K562 (cell line): Measurements from ENCODE around the gene ADAMTS7. TPM values are rescaled to one million over a fixed set of nuclear protein-coding genes. Genes with fewer than 3 reads are reported as not detected.
A peak's percentile ranks its signal among the peaks of the same experiment; 100 is the strongest.

Experiments used
- ATAC-seq: fragments of 200-7000 bp; cut with Tn5 transposase; 3 replicates; pipeline ENCODE4 v1.9.1; 2020; ENCODE audit warnings: moderate library complexity
- BruUV-seq: library from RNA; stranded (reverse); fragments of 400-500 nt; replicated peaks from 2 replicates; lab custom pipeline; 2021; lab: Mats Ljungman, UMichigan
- CTCF ChIA-PET: fragments of 300-600 bp; formaldehyde crosslinking; extraction: SDS; loops from one replicate; lab custom pipeline; 2021; ENCODE audit warnings: low intra/inter-chr PET ratio; lab: Yijun Ruan, JAX
- POLR2A ChIA-PET: fragments of 300-600, 350-650 bp; sonication (Branson Sonifier 250); formaldehyde crosslinking; extraction: SDS; loops from one replicate; lab custom pipeline; 2021; ENCODE audit warnings: antibody characterized with exemption, inconsistent platforms; lab: Yijun Ruan, JAX
- DNase-seq, 4 experiments: peaks; one replicate each; pipeline versions ENCODE4 v3.0.0 to v3.0.0-alpha.2; 2011 to 2018; ENCODE audit warnings: low spot score in 3 of 4, mixed read lengths in 3 of 4; ENCODE audit errors: extremely low read depth in 1 of 4
- FAIRE-seq: peaks from 2 replicates; lab custom pipeline; 2011; peaks lifted over from hg19 to GRCh38; lab: Jason Lieb, UNC
- H2AFZ ChIP-seq: 2 replicates; pipeline ENCODE4 v1.6.0; 2011; ENCODE audit warnings: low read depth, low read length, control low read depth, inconsistent platforms
- H3K27ac ChIP-seq: fragments of 200-600 bp; 3 replicates; pipeline ENCODE4 v1.8.0; 2011; ENCODE audit warnings: low read depth, mild to moderate bottlenecking, control low read depth, inconsistent platforms, low read length, moderate library complexity, mixed read lengths; ENCODE audit errors: extremely low read depth
- H3K27me3 ChIP-seq, 2 experiments: fragments of 300-600 bp in 1 of 2; 2 replicates in 1 of 2; 3 replicates in 1 of 2; pipeline versions ENCODE4 v1.6.0 to v1.8.0; 2011; ENCODE audit warnings: inconsistent platforms in 2 of 2, low read length in 2 of 2, mild to moderate bottlenecking in 1 of 2, mixed read lengths in 1 of 2, moderate library complexity in 1 of 2; ENCODE audit not compliant: control insufficient read depth in 2 of 2, insufficient read depth in 2 of 2
- H3K36me3 ChIP-seq: fragments of 300-600 bp; 3 replicates; pipeline ENCODE4 v1.8.0; 2011; ENCODE audit warnings: mild to moderate bottlenecking, low read length, inconsistent platforms; ENCODE audit not compliant: control insufficient read depth, insufficient read depth
- H3K4me1 ChIP-seq, 2 experiments: fragments of 200-600 bp in 1 of 2; replicated peaks in 1 of 2; 2 replicates in 1 of 2; 3 replicates in 1 of 2; pipeline versions ENCODE4 v1.5.1 to v1.8.0; 2011; ENCODE audit warnings: inconsistent platforms in 2 of 2, low read length in 2 of 2, mild to moderate bottlenecking in 1 of 2, mixed read lengths in 1 of 2, moderate library complexity in 1 of 2; ENCODE audit not compliant: control insufficient read depth in 2 of 2, insufficient read depth in 2 of 2
- H3K4me2 ChIP-seq: 2 replicates; pipeline ENCODE4 v1.6.1; 2011; ENCODE audit warnings: low read length, control low read depth, inconsistent platforms, mixed read lengths; ENCODE audit not compliant: insufficient read depth
- H3K4me3 ChIP-seq: fragments of 200-600 bp; sonication (generic), shearing (Covaris generic); 2 replicates; pipeline ENCODE4 v1.5.1; 2016; ENCODE audit warnings: control low read depth, inconsistent platforms
- H3K79me2 ChIP-seq: fragments of 200-600 bp; 3 replicates; pipeline ENCODE4 v1.8.0; 2011; ENCODE audit warnings: low read length, inconsistent platforms; ENCODE audit not compliant: control insufficient read depth, insufficient read depth
- H3K9ac ChIP-seq, 2 experiments: 2 replicates each; pipeline versions ENCODE4 v1.6.0 to v1.6.1; 2011; ENCODE audit warnings: low read depth in 2 of 2, low read length in 2 of 2, control low read depth in 1 of 2, inconsistent platforms in 1 of 2, mild to moderate bottlenecking in 1 of 2, mixed read lengths in 1 of 2; ENCODE audit not compliant: insufficient read depth in 1 of 2
- H3K9me1 ChIP-seq: one replicate; pipeline ENCODE4 v1.6.0; 2011; ENCODE audit warnings: inconsistent platforms, mild to moderate bottlenecking, low read length, moderate library complexity; ENCODE audit not compliant: control insufficient read depth, insufficient read depth
- H3K9me3 ChIP-seq: replicated peaks from 2 replicates; pipeline ENCODE4 v1.5.1; 2011; ENCODE audit warnings: low read depth, low read length, inconsistent platforms; ENCODE audit not compliant: control insufficient read depth, insufficient read depth
- H4K20me1 ChIP-seq: replicated peaks from 2 replicates; pipeline ENCODE4 v1.6.1; 2011; ENCODE audit warnings: low read length, inconsistent platforms, mixed read lengths; ENCODE audit not compliant: control insufficient read depth, insufficient read depth
- GTF2E2 ChIP-seq: fragments of 200-800 bp; sonication (Bioruptor generic); IDR thresholded peaks from 2 replicates; pipeline ENCODE4 v1.6.1; 2016; ENCODE audit warnings: missing genetic modification characterization, missing compliant biosample characterization
- IRF2 ChIP-seq: sonication (generic); formaldehyde crosslinking; IDR thresholded peaks from 2 replicates; pipeline ENCODE4 v1.8.1; 2022; ENCODE audit warnings: mild to moderate bottlenecking, missing genetic modification reagents
- MBD2 ChIP-seq: sonication (generic); IDR thresholded peaks from 2 replicates; pipeline ENCODE4 v1.6.1; 2016; ENCODE audit warnings: low read depth, borderline replicate concordance
- NCOA2 ChIP-seq, 2 experiments: fragments of 450-650 bp; IDR thresholded peaks; 2 replicates each; pipeline ENCODE4 v1.6.1; 2018; ENCODE audit warnings: mild to moderate bottlenecking in 2 of 2, moderate library complexity in 1 of 2; ENCODE audit not compliant: partially characterized antibody in 2 of 2
- NONO ChIP-seq, 2 experiments: fragments of 200-400 bp in 1 of 2; fragments of 450-650 bp in 1 of 2; formaldehyde crosslinking in 1 of 2; IDR thresholded peaks; 2 replicates each; pipeline ENCODE4 v1.6.1; 2017; ENCODE audit warnings: low read depth in 2 of 2, mild to moderate bottlenecking in 2 of 2, moderate library complexity in 2 of 2, low read length in 1 of 2
- ZKSCAN1 ChIP-seq: fragments of 150-350 bp; IDR thresholded peaks from 2 replicates; pipeline ENCODE4 v1.6.1; 2016; ENCODE audit warnings: low read depth, low read length
- ZNF263 ChIP-seq: sonication (generic); formaldehyde crosslinking; IDR thresholded peaks from 2 replicates; pipeline ENCODE4 v1.8.0; 2022; ENCODE audit warnings: mild to moderate bottlenecking, missing genetic modification reagents, borderline replicate concordance
- ZNF589 ChIP-seq: fragments of 200-800 bp; sonication (Bioruptor generic); IDR thresholded peaks from 2 replicates; pipeline ENCODE4 v1.6.1; 2016; ENCODE audit warnings: low read depth, missing genetic modification characterization, missing compliant biosample characterization
- WGBS: fragments of 100-300 bp; shearing (Covaris generic); methylation state at CpG from one replicate; pipeline ENCODE4 v1.1.6; 2016; ENCODE audit warnings: low coverage, mixed read lengths; ENCODE audit not compliant: insufficient coverage; ENCODE audit errors: missing lambda C conversion rate; 5-methylcytosine and 5-hydroxymethylcytosine counted together
- in situ Hi-C: fragments of 300-500 bp; cut with MboI; formaldehyde crosslinking; loops from 4 replicates; pipeline ENCODE4 v1.15.0; 2018; ENCODE audit warnings: inconsistent platforms, mixed read lengths
- intact Hi-C: fragments of 100-400 bp; cut with micrococcal nuclease; formaldehyde crosslinking; loops from 2 replicates; pipeline ENCODE4 v1.14.2; 2022
- polyA plus RNA-seq, 8 experiments: library from polyadenylated mRNA; depleted of rRNA in 4 of 8; stranded (reverse) in 5 of 8; unstranded in 3 of 8; fragments of >200 nt; fragmentation: Nextera tagmentation in 2 of 8; fragmentation: Illumina TruSeq in 1 of 8; extraction: Ambion mirVana in 2 of 8; extraction: Trizol in 1 of 8; gene quantifications; 2 replicates each; pipeline versions ENCODE4 v1.2.1 to v1.2.3, GENCODE V29; 2011 to 2014; ENCODE audit warnings: inconsistent platforms in 1 of 8, missing spikeins in 1 of 8
- total RNA-seq, 7 experiments: library from RNA; depleted of rRNA in 6 of 7; stranded (reverse); fragments of >200 nt in 6 of 7; fragmentation: Illumina TruSeq in 2 of 7; extraction: Trizol in 2 of 7; gene quantifications; 2 replicates each; pipeline versions ENCODE4 v1.2.1 to v1.2.3, GENCODE V29; 2011 to 2021; ENCODE audit warnings: low replicate concordance in 1 of 7
- TF ChIP-seq, protein P1 (sequence below): fragments of 450-650 bp; IDR thresholded peaks from 2 replicates; pipeline ENCODE4 v1.7.0; 2016; ENCODE audit warnings: borderline replicate concordance

The ADAMTS7 gene
- total and polyA plus RNA-seq, 9 of the 15 experiments (the other 6 are each of a cell fraction or from before 2014, with no cell fraction given) = 0.05 to 0.07 TPM; not detected in 7

DNA sequence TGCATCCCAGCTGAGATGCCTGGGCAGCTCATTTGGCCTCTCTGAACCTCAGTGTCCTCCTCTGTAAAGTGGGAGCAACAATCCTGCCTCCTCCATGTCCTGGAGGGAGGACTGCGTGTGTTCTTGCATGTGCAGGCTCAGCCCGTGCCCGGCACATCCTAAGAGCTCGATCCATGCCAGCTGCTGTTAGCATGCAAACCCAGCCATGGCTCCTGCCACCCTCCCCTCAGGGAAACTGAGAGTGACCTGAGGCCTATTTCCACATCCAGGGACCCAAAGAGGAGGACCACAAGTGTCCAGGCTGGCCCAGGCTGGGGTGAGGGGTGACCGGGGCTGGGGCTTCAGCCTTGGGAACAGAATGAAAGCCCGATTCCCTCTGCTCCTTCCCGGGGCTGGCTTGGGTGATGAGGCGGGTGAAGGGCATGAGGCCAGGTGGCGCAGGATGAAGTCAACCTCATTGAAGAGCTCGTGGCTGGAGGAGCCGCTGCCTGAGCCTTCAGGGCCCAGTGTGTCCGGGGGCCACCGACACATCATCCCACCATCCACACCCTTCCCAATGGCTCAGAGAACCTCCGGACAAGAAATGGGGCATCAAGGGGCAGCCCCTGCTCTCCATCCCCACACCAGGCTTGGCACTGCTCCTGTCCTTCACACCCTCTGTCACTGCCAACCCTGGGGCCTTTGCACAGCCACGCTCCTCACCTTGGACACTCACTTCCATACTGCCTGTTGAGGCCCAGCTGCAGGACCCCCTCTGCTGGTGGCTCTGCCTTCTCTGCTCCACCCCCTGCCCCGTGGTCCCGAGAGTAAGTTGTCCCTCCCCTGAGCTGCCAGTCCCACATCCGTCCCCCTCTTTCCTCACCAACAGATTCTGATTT, 42.5 kb downstream of the ADAMTS7 start:
- 1% methylated on average over 13 of the region's 18 CpGs for WGBS
- DNase-seq = no peak
- Histone ChIP-seq H4K20me1 (no peaks in the 10 kb centered on the region), H3K36me3 (no peaks in the 10 kb centered on the region), H2AFZ (no peak overlapping the region), H3K27ac (no peak overlapping the region), H3K27me3 (peaks cover 4 to 25% of the 10 kb centered on the region in 2 experiments; a peak in 2 of 5 replicates), H3K9me3 (no peaks in the 10 kb centered on the region), H3K79me2 (no peaks in the 10 kb centered on the region), H3K4me2 (no peak overlapping the region), H3K9me1 (no peaks in the 10 kb centered on the region), H3K4me3 (no peak overlapping the region), H3K4me1 (peaks cover 0 to 8% of the 10 kb centered on the region in 2 experiments; a peak in 1 of 5 replicates), H3K9ac (no peak overlapping the region)
- FAIRE-seq = no peak
- in situ Hi-C loops (no loop called here), intact Hi-C loops (no loop called here)
- BruUV-seq = no TSS peak
- CTCF ChIA-PET = no interaction called here
- TF ChIP-seq, protein P1, sequence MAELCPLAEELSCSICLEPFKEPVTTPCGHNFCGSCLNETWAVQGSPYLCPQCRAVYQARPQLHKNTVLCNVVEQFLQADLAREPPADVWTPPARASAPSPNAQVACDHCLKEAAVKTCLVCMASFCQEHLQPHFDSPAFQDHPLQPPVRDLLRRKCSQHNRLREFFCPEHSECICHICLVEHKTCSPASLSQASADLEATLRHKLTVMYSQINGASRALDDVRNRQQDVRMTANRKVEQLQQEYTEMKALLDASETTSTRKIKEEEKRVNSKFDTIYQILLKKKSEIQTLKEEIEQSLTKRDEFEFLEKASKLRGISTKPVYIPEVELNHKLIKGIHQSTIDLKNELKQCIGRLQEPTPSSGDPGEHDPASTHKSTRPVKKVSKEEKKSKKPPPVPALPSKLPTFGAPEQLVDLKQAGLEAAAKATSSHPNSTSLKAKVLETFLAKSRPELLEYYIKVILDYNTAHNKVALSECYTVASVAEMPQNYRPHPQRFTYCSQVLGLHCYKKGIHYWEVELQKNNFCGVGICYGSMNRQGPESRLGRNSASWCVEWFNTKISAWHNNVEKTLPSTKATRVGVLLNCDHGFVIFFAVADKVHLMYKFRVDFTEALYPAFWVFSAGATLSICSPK = no peak
- TF ChIP-seq GTF2E2 (tag) (no peak), ZKSCAN1 (no peak), IRF2 (CRISPR knock-in tag) (no peak), ZNF589 (CRISPR knock-in tag) (no peak), MBD2 (no peak), NONO (IDR thresholded peaks at IDR 0.05; ENCODE audit: low read depth in 2 of 2, low read length in 1 of 2) (no peak), ZNF263 (CRISPR knock-in tag) (0 out of 2 replicates have a peak, but pooled peaks have one; percentile 18), NCOA2 (IDR thresholded peaks at IDR 0.05; ENCODE audit: partially characterized antibody in 2 of 2) (no peak)
- ATAC-seq = peak; percentile 10; the same call in 1 of the 3 replicates
- POLR2A ChIA-PET = no interaction called here
